NCI-H510A (cell line): ENCODE data around the gene POLA2.
A peak's percentile ranks its signal among the peaks of the same experiment; 100 is the strongest.
"Not testable (repeated sequence)": the region's sequence is repeated elsewhere in the genome, so short reads cannot be mapped to it uniquely, and the experiment has no call there.

ENCODE experiments used
- DNase-seq: peaks from one replicate; lab custom pipeline; 2025; lab: John Stamatoyannopoulos, UW

POLA2 gene

GRCh38 chr11:65261591-65262380 is at the start of gene POLA2:
Gene POLA2, plus strand, starts transcription at chr11:65261962. Its CDS starts 331 bp downstream, at chr11:65262293.
- DNase-seq: peak; percentile 93

GRCh38 chr11:65212226-65212801 is 49.4 kb upstream of the POLA2 start:
- DNase-seq: no peak

- peak; percentile 48 for DNase-seq
These were observed 48.2 kb upstream of the POLA2 start for GRCh38 chr11:65213322-65214211.

GRCh38 chr11:65214212-65214845 is 47.4 kb upstream of the POLA2 start:
- no peak for DNase-seq

- no peak for DNase-seq
These were observed 46.2 kb upstream of the POLA2 start for GRCh38 chr11:65215441-65216076.

- DNase-seq: no peak
These were observed 44.9 kb upstream of the POLA2 start for GRCh38 chr11:65216830-65217229.

- DNase-seq: no peak
These were observed 44.0 kb upstream of the POLA2 start for GRCh38 chr11:65217441-65218423.

- no peak for DNase-seq
These were observed 43.3 kb upstream of the POLA2 start for GRCh38 chr11:65218446-65218845.

GRCh38 chr11:65219930-65220213 is 41.9 kb upstream of the POLA2 start:
- DNase-seq: no peak

GRCh38 chr11:65221026-65221425 is 40.7 kb upstream of the POLA2 start:
- DNase-seq: no peak

- DNase-seq: no peak
These were observed 38.8 kb upstream of the POLA2 start for GRCh38 chr11:65223011-65223410.

GRCh38 chr11:65224930-65225278 is 36.9 kb upstream of the POLA2 start:
- no peak for DNase-seq

GRCh38 chr11:65225279-65226102 is 36.3 kb upstream of the POLA2 start:
- DNase-seq: no peak

GRCh38 chr11:65226103-65226442 is 35.7 kb upstream of the POLA2 start:
- no peak for DNase-seq

GRCh38 chr11:65227879-65228278 is 33.9 kb upstream of the POLA2 start:
- no peak for DNase-seq

GRCh38 chr11:65236194-65237059 is 25.3 kb upstream of the POLA2 start:
- DNase-seq: no peak

- DNase-seq: not testable (repeated sequence)
These were observed 23.5 kb upstream of the POLA2 start for GRCh38 chr11:65238302-65238701.

GRCh38 chr11:65241134-65241533 is 20.6 kb upstream of the POLA2 start:
- DNase-seq: no peak

- DNase-seq: no peak
These were observed 20.1 kb upstream of the POLA2 start for GRCh38 chr11:65241692-65242091.
